ENCODE results near the gene CDKN1C.

- no peak for TF ChIP-seq REST (IDR thresholded peaks at IDR 0.05; ENCODE audit: low read depth)
- no peak for TF ChIP-seq TAF1 (IDR thresholded peaks at IDR 0.05; ENCODE audit: low read depth)
- peak; percentile 98 for TF ChIP-seq ZBTB7A (IDR thresholded peaks at IDR 0.05; ENCODE audit: low read depth)
- TF ChIP-seq TCF12 (IDR thresholded peaks at IDR 0.05; ENCODE audit: low read depth), result peak; percentile 73
- TF ChIP-seq TEAD4 (IDR thresholded peaks at IDR 0.05), result no peak
- TF ChIP-seq MAX (IDR thresholded peaks at IDR 0.05), result peak; percentile 34; the same call in 1 of the 2 replicates
- peak; percentile 72 for TF ChIP-seq NFIC (IDR thresholded peaks at IDR 0.05)
- no peak; the same call in 1 of the 2 replicates for TF ChIP-seq USF1 (IDR thresholded peaks at IDR 0.05)
- no peak for TF ChIP-seq YY1 (IDR thresholded peaks at IDR 0.05; ENCODE audit: low read depth)
Observed at GRCh38 chr11:2890466-2891294, 5.1 kb upstream of the CDKN1C start.
